Pons (tissue), 1 donor: ENCODE data around the gene IFI44L.

Source experiments
- DNase-seq: peaks from one replicate; pipeline ENCODE4 v3.0.0-alpha.2; 2016; ENCODE audit warnings: low spot score

Gene IFI44L

GRCh38 chr1:78619803-78620579, at the start of gene IFI44L:
TSS of gene IFI44L (plus strand) at chr1:78620448. CDS start at chr1:78627916, 7,468 bp downstream.
- DNase-seq = peak; percentile 47

GRCh38 chr1:78570539-78570938, 49.7 kb upstream of the IFI44L start:
- DNase-seq = no peak

- DNase-seq = no peak
Measured at GRCh38 chr1:78577257-78578100, 42.8 kb upstream of the IFI44L start.

- no peak for DNase-seq
Measured at GRCh38 chr1:78586572-78586971, 33.7 kb upstream of the IFI44L start.

- no peak for DNase-seq
Measured at GRCh38 chr1:78587211-78587610, 33.0 kb upstream of the IFI44L start.

- DNase-seq = no peak
Measured at GRCh38 chr1:78591971-78592370, 28.3 kb upstream of the IFI44L start.

- no peak for DNase-seq
Measured at GRCh38 chr1:78599294-78599693, 21.0 kb upstream of the IFI44L start.

- DNase-seq = no peak
Measured at GRCh38 chr1:78601068-78601467, 19.2 kb upstream of the IFI44L start.

- DNase-seq = no peak
Measured at GRCh38 chr1:78603206-78603605, 17.0 kb upstream of the IFI44L start.

GRCh38 chr1:78604643-78605042, 15.6 kb upstream of the IFI44L start:
- no peak for DNase-seq

GRCh38 chr1:78606274-78606673, 14.0 kb upstream of the IFI44L start:
- no peak for DNase-seq

- DNase-seq = peak; percentile 49
Measured at GRCh38 chr1:78607334-78607927, 12.8 kb upstream of the IFI44L start.

- no peak for DNase-seq
Measured at GRCh38 chr1:78607944-78608343, 12.3 kb upstream of the IFI44L start.

- DNase-seq = peak; percentile 97
Measured at GRCh38 chr1:78617615-78618026, 2.6 kb upstream of the IFI44L start.

- DNase-seq = no peak
Measured at GRCh38 chr1:78619032-78619431, 1.2 kb upstream of the IFI44L start.

GRCh38 chr1:78619446-78619802, 824 bp upstream of the IFI44L start:
- DNase-seq = peak; percentile 59

GRCh38 chr1:78620666-78621065, 418 bp downstream of the IFI44L start:
- peak; percentile 23 for DNase-seq

- no peak for DNase-seq
Measured at GRCh38 chr1:78622548-78622947, 2.3 kb downstream of the IFI44L start.

GRCh38 chr1:78624035-78624434, 3.8 kb downstream of the IFI44L start:
- no peak for DNase-seq

- DNase-seq = no peak
Measured at GRCh38 chr1:78627321-78627720, 7.1 kb downstream of the IFI44L start.

- DNase-seq = no peak
Measured at GRCh38 chr1:78630600-78630999, 10.4 kb downstream of the IFI44L start.

GRCh38 chr1:78633209-78633608, 13.0 kb downstream of the IFI44L start:
- DNase-seq = no peak

- DNase-seq = no peak
Measured at GRCh38 chr1:78640462-78640861, 20.2 kb downstream of the IFI44L start.
